ELF-1 (cell line): ENCODE measurements around the gene JARID2.

Experiments used
- DNase-seq: peaks from one replicate; pipeline ENCODE4 v3.0.0-alpha.2; 2016; ENCODE audit warnings: low read depth, low spot score

The JARID2 gene

DNA sequence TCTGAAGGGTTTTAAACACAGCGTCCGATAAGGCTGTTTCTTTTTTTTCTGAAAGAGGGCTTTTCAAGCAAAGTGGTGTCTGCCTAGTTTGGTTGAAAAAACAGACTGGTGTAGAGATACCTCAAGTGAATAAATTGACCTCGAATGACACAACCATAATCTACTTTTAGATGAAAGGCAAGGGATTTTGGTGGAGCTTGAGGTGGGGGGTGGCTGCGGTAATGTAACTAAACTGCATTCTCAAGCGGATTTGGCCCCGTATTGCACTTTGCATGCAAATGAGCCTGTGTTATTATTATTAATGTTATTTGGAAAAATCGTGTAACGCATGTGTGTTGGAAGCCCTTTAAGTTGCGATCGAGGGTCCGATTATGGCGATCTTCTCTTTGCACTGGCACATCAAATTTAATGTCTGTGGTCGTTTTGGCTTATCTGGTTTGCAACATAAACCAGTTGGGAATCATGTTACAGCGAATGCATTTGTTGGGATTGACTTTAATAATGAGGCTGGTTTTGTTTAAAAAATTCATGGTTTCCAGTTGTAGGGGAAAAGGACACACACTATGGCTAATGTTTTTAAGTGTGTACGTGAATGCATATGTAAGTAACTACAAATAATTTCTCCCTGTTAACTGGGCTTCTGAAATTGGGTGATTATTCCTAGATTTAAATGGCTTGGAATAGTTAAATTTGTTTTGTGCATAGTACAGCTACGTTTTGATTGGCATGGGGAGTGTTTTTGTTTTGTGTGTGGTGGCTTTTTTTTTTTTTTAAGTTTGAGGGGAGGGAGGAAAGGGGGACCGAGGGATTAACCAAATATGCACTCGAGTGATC is 1.0 kb downstream of the JARID2 start:
- DNase-seq = no peak

DNA sequence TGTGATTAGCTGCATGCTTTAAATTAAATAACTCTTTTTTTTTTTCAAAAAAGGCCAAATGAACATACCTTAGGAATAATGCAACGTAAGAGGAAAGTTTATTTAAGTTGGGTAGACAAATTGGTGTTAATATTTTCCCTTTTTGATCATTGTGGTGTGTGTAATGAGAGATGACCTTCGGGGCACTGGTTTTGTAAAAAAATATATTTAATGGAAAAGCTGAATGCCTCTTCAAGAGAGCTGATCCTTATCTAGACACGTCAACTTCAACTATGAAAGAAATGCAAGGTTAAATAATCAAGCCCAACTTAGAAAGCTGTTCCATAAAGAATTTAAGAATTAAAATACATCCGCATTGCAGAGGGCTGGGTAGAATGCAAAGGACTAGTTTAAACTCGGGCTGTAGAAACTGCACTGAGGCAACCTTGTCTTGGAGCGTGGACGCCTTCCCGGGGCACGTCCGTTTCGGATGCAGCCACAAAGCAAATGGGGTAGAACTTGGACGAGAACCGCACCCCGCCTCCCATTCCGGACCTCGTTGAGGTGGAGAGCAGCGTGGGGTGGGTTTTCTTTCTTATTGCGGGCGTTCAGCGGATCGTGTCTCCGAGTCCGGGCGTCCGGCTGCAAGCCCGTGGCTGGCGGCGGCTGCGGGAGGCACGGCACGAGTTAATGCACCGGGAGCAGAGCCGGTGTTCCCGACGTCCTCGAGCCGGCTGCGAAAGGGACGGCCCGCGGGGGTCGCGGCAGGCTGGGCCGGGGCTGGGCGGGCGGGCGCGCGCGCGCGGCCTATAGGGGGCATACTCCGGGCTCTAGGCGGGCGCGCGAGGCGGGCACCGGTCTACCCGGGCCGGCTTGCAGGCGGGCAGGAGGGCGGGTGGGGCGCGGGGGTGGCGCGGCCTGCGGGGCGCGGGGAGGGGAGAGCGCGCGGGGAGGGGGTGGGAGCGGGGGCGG is 1.9 kb downstream of the JARID2 start:
- DNase-seq = no peak

DNA sequence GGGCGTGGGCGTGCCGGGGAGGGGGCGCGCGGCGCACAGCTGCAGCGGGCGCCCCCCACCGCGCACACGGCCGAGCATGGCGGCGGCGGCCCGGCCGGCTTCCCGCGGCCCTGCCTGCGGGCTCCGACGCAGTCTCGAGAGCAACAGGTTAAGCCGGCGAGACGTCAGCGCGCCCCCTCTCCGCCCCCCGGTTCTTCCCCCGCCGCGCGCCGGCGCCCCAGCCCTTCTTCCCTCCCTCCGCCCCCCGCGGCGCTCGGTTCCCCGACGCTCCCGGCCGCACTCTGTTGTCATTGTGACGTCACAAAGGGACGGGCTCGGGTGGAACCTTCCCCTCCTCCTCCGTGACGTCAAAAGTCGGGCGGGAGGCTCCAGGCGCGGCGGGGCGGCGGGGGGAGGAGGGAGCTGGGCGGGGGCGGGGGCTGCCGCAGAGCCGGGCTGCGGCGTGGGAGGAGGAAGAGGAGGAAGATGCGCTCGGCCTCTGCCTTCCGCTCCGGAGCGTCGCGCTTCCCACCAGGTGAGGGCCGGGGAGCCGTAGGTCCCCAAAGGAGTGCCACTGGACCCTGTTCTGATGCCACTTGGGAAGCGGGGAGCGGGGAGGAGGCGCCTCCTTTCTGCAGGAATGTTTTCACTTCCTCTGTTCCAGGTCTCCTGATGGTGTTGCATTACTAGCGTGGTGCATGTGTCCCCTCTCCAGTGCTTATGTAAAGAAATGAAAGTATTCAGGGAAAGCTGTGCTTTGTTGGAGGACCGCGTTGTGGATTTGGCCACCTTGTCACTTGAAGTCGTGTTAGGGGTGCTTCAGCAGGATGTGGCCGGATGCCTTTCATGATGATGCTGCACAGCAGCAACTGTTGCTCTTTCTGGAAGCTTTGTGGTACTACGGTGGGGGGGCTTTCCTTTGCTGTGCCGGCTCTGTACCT is 2.8 kb downstream of the JARID2 start:
- peak; percentile 84 for DNase-seq

DNA sequence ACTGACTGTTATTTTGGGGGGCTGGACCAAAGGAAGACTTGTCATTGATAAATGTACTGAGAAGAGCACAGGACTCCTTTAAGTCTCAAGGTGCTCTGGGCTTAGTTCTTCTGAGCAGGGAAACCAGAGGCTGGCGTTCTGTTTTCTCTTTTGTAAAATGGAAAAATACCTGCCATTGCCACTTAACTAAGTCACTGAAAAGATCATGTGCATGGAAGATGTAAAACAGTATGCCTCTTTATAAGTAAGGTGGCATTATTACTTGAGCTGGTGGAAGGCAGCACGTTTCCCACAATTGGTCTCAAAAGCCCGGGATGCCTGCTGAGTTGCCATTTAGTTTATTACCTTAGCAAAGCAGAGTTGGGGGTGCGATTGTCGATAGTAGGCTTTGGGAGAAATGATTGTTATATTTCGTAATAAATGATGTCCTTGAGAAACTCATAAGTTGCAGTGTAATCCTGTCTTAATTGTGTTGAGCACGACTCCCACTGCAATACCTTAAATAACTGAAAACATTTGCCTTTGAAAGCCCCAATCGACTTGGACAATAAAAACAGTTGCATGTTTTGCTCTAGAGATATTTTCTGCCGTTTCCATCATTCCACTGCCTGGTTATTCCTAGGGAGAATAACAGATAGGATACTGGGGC is 3.6 kb downstream of the JARID2 start:
- DNase-seq = no peak

DNA sequence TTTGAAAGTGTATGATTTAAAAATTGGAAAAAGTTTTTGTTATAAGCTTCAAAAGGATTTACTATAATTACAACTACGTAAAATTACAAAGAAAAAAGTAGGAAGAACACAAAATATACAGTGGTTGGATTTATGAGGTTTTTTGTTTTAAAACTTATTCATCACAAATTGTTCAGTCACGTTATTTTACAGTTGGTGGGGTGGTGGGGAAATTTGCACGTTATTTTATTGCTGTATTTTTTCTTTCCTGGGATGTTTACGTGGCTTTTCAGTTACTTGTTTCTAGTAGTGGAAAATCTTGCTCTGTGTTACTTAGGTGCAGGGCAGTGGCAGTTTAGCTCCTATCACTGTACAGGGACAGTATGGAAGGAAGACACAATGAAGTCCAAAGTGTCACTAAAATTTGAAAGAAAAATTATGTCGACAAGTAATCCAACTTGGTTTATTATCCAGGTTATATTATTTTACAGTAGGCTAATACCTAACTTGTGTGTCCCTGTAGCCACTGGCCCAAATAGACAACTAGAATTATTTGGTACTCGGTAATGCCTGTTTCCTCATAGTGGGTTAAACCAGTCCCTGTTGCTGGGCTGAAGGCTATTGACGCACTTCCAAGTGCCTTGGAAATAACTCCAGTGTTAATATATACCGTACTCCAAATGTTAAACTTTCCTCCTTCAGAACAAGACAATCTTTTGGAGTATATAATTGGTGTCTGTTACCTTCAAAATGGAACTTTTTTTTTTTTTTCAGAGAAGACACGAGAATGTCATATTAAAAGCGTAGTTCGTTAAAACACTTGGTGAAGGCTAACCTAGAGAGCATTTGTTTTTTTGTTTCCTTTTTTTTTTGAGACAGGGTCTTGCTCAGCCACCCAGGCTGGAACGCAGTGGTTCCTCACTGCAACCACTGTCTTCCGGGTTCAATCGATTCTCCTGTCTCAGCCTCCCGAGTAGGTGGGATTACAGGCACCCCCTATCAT is 4.6 kb downstream of the JARID2 start:
- no peak for DNase-seq

DNA sequence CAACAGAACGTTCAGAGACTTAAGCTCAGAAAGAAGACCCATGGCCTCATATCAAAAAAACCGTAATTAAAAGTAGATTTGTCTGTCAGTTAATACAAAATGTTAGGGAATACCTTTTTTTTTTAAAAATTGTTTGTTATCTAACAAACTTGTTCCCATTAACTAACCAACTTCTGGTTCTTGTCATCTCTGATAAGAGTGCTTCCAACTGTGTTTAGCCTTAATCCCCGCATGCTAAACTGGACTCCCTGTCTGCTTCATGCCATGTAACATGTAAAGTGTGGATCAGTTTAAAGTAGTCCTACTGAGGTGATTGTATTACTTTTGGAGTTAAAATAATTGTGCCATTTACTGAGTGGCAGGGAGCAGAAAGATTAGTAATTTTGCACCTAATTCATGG is 6.3 kb downstream of the JARID2 start:
- DNase-seq = no peak

DNA sequence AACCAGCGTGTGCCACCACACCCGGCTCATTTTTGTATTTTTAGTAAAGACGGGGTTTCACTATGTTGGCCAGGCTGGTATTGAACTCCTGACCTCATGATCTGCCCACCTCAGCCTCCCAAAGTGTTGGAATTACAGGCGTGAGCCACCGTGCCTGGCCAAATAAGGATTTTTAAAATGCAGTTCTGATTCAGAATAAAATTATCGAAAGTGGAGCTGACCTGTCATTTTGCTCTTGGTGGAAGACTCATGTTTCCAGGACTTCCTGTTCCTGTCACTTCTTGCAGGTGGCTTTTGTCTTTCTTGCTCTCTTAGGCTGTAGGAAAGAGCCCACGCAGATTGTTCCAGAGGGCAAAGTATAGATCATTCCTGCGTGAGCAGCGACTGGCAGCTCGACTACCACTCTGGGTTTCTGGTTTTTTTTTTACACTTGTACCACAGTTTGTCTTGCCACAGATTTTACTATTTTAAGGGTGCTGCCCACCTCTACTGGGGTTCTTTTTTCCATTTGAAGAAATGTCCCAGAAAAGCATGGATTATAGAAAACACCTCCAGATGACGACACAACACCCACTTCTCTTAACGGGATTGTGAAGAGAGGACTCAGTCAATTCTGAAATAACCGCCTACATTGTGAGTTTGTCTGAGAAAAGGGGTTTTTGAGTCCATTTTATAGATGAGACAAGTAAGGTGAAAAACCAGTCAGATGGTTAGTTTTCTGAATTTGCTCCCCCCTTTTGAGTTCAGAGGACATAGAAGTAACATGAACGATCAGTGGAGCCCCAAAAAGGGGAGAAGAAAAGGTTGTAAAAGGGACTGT is 7.5 kb downstream of the JARID2 start:
- no peak for DNase-seq

DNA sequence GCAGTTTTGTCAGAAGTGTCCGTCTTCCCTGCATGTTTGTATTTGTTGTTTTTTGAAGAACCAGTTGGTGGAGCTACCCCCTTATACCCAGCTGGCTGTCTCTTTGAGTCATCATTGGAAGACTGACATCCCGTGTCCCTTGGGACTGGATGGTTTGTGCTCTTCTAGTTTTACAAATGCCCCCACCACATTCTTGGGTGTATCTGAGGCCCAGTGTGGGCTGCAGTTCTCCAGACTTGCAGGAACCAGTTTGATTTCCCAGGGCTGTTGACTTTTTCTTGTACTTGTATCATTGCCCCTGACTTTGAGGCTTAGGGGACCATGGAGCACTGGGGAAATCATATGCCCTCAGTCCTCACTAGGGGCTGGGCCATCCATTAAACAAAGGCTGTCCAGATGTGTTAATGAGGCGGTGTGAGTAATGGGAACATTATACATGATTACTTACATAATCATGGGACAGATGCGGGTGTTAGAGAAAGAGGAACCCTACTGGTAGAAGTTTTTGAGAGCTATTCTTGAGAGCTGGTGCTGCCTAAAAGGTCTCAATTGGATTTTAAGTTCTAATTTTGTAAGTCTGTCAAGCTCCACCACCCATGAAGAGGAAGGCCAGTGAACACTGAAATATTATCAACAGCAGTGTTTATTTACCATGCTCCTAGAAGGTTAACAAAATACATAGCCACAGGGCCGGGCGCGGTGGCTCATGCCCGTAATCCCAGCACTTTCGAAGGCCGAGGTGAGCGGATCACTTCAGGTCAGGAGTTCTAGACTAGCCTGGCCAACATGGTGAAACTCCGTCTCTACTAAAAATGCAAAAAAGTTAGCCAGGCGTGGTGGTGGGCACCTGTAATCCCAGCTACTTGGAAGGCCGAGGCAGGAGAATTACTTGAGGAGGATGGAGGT is 8.5 kb downstream of the JARID2 start:
- peak; percentile 78 for DNase-seq

DNA sequence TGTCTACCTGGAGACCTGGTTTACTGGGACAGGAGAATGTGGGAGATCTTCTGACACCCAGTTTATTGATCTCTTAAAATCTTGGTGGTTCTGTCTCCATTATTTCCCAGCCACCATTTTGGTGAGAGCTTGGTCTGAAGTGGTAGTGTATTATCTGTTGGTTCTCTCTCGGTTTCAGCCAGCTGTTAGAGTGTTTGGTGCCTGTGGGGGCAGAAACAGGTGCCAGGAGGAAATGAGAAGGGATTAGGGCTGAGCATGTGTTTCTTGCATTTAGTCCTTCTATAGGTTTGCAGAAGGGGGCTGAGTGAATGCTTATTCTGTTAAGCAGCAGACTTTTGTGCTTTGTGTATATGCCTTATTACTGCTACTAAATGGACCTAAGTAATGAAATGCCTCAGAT is 9.6 kb downstream of the JARID2 start:
- DNase-seq = no peak

DNA sequence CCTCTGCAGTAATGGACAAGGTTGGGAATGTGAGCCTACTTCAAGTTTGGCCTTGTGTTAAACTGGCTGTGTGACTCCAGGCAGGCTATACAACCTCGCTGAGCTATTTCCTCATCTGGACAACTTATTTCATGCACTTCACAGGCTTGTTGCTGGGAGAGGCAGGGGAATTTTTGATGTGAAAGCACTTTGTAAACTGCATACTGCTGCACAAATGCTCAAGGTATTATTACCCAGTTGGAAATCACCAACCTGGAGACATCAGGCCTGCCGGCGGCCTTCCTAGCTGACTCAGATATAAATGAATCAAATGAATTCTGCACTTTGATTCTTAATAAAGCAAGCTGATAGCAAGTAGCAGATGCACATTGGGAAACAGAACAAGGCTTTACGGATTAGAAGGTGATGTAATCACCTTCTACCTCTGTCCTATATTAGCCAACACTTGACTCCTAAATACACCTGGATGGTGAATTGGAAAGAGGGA is 10.1 kb downstream of the JARID2 start:
- no peak for DNase-seq

DNA sequence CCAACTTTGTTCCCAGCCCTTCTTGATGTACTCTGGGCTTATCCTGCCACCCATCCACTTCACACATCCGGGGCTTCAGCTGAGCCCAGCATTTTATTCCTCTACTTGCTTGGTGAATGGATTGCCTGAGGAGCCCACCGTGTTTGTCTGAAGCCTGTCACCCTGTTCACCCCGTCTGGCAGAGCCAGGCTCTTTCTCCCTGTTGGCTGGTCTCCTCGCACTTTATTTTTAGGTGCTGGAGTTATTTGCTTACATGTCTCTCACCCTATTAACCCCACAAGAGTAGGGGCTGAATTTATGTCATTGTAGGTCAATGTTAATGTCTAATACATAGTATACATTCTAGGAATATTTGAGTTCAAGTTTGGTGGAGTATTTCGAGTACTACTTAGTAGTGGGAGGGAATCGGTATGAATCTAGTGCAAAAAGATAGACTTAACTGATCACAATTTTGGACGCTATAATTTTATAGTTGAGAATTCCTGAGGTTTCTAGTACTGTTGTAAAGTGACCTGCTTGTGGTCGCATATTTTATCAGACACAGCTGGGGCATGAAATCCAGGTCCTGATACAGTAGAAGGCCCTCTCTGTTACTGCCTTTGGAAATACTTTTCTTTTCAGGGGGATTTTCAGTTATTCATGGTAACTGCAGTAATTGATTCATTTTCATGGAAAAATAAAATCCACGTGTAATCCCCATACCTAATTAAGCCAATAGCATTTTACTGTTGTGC is 10.8 kb downstream of the JARID2 start:
- no peak for DNase-seq

DNA sequence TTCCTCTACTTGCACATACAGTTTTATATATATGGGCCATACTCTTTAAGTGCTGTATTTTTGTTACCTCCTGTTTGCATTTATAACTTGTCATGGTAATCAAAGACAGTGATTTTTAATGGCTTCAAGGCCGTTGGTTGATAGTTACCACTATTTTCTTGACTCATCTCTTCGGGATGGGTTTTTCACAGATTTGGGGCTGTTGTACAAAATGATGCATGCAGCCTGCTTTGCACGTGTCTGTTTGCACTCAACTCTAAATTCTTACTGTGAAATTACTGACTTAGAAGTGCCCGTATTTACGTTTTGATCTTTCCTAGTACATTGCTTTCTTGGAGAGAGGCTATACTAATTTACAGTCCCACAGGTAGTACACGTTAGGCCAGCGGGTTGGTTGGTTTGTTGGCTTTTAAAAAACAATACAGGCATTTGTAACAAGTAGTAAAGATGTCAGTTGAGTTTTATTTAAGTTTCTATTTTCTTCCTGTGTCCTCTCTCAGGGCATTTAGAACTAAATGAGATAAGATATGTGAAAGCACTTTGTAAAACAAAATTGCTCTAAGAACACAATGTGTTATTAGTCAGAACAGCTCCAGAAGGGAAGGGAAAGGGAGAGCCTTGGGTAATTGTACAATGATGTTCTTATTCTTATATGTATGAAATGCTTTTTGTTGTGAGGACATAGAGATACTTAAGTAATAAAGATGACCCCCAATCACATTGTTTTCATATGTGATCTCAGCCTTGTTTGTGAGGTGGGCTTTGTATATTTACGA is 11.7 kb downstream of the JARID2 start:
- no peak for DNase-seq

DNA sequence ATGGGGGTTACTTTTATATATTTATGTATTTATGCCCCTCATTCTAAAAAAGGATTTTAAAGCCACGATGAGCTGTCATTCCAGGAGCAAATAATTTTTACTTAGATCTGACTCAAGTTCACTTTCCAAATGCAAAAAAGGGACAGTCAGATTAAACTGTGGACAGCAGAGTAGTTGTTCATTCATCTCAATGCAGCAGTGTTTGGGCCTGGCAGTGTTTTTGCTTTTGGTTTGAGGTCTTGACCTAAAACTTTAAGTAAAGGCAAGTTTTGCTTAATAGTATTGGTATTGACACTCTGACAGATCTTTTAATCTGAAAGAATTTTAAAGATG is 13.9 kb downstream of the JARID2 start:
- no peak for DNase-seq

DNA sequence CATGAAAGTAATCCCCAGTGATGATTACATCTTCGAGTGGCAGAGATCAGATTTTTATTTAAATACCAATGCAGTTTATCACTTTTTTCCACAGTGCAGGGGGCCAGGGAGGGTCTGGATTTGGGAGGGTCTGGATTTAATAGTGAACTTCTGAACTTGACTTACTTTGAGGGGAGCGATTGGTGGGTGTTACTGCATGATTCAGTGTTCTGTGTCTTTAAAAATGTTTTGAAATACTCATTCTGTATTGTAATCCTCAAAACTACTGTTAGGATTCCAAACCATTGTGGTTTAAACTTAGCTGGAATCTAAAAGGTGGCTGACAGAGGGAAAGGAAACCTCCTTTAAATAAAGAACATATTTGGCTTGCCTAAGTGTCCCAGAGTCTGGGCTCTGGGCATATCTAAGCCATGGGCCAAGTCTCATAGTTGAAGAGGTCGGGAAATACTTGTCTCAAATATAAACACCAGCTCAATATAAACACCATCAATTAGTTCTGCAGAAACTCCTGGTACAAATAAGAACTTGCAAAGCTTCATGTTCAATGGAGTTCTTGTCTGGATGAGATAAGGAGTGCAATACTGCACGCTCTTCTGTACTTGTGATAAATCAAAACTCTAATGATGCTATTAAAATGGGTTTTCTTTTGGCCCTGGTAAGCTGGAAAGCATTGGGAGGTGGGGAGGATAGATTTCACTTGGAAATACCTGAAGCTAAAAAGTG is 14.4 kb downstream of the JARID2 start:
- no peak for DNase-seq

DNA sequence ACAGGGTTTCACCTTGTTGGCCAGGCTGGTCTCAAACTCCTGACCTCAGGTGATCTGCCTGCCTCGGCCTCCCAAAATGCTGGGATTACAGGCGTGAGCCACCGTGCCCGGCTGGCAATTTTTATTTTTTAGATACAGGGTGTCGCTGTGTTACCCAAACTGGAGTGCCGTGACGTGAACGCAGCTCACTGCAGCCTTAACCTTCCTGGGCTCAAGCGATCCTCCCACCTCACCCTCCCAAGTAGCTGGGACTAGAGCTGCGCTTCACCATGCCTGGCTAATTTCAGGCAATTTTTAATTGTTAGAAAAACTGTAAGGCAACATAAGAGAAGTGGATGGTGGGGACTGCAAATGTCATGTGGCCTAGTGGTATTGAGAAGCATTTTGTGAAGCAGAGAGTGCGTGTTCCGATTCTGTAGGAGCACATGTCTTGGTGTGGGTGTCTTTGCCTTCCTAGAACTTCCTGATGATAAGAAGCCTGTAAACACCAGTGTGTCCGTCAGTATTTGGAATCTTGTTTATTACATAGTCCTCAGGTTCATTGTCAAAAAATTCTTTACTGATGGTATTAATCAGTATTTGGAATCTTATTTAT is 18.0 kb downstream of the JARID2 start:
- DNase-seq = no peak
